K562 (cell line): ENCODE data around the gene PSMB8. TPM values are rescaled to one million over a fixed set of nuclear protein-coding genes. Genes with fewer than 3 reads are reported as not detected.

ENCODE experiments used
- ATAC-seq: fragments of 200-7000 bp; cut with Tn5 transposase; 3 replicates; pipeline ENCODE4 v1.9.1; 2020; ENCODE audit warnings: moderate library complexity
- BruUV-seq: library from RNA; stranded (reverse); fragments of 400-500 nt; replicated peaks from 2 replicates; lab custom pipeline; 2021; lab: Mats Ljungman, UMichigan
- CTCF ChIA-PET: fragments of 300-600 bp; formaldehyde crosslinking; extraction: SDS; loops from one replicate; lab custom pipeline; 2021; ENCODE audit warnings: low intra/inter-chr PET ratio; lab: Yijun Ruan, JAX
- POLR2A ChIA-PET: fragments of 300-600, 350-650 bp; sonication (Branson Sonifier 250); formaldehyde crosslinking; extraction: SDS; loops from one replicate; lab custom pipeline; 2021; ENCODE audit warnings: antibody characterized with exemption, inconsistent platforms; lab: Yijun Ruan, JAX
- DNase-seq, 4 experiments: peaks; one replicate each; pipeline versions ENCODE4 v3.0.0 to v3.0.0-alpha.2; 2011 to 2018; ENCODE audit warnings: low spot score in 3 of 4, mixed read lengths in 3 of 4; ENCODE audit errors: extremely low read depth in 1 of 4
- FAIRE-seq: peaks from 2 replicates; lab custom pipeline; 2011; peaks lifted over from hg19 to GRCh38; lab: Jason Lieb, UNC
- H2AFZ ChIP-seq: 2 replicates; pipeline ENCODE4 v1.6.0; 2011; ENCODE audit warnings: low read depth, low read length, control low read depth, inconsistent platforms
- H3K27ac ChIP-seq: fragments of 200-600 bp; 3 replicates; pipeline ENCODE4 v1.8.0; 2011; ENCODE audit warnings: low read depth, mild to moderate bottlenecking, control low read depth, inconsistent platforms, low read length, moderate library complexity, mixed read lengths; ENCODE audit errors: extremely low read depth
- H3K27me3 ChIP-seq, 2 experiments: fragments of 300-600 bp in 1 of 2; 2 replicates in 1 of 2; 3 replicates in 1 of 2; pipeline versions ENCODE4 v1.6.0 to v1.8.0; 2011; ENCODE audit warnings: inconsistent platforms in 2 of 2, low read length in 2 of 2, mild to moderate bottlenecking in 1 of 2, mixed read lengths in 1 of 2, moderate library complexity in 1 of 2; ENCODE audit not compliant: control insufficient read depth in 2 of 2, insufficient read depth in 2 of 2
- H3K36me3 ChIP-seq: fragments of 300-600 bp; 3 replicates; pipeline ENCODE4 v1.8.0; 2011; ENCODE audit warnings: mild to moderate bottlenecking, low read length, inconsistent platforms; ENCODE audit not compliant: control insufficient read depth, insufficient read depth
- H3K4me1 ChIP-seq, 2 experiments: fragments of 200-600 bp in 1 of 2; replicated peaks in 1 of 2; 2 replicates in 1 of 2; 3 replicates in 1 of 2; pipeline versions ENCODE4 v1.5.1 to v1.8.0; 2011; ENCODE audit warnings: inconsistent platforms in 2 of 2, low read length in 2 of 2, mild to moderate bottlenecking in 1 of 2, mixed read lengths in 1 of 2, moderate library complexity in 1 of 2; ENCODE audit not compliant: control insufficient read depth in 2 of 2, insufficient read depth in 2 of 2
- H3K4me2 ChIP-seq: 2 replicates; pipeline ENCODE4 v1.6.1; 2011; ENCODE audit warnings: low read length, control low read depth, inconsistent platforms, mixed read lengths; ENCODE audit not compliant: insufficient read depth
- H3K4me3 ChIP-seq: fragments of 200-600 bp; sonication (generic), shearing (Covaris generic); 2 replicates; pipeline ENCODE4 v1.5.1; 2016; ENCODE audit warnings: control low read depth, inconsistent platforms
- H3K79me2 ChIP-seq: fragments of 200-600 bp; 3 replicates; pipeline ENCODE4 v1.8.0; 2011; ENCODE audit warnings: low read length, inconsistent platforms; ENCODE audit not compliant: control insufficient read depth, insufficient read depth
- H3K9ac ChIP-seq, 2 experiments: 2 replicates each; pipeline versions ENCODE4 v1.6.0 to v1.6.1; 2011; ENCODE audit warnings: low read depth in 2 of 2, low read length in 2 of 2, control low read depth in 1 of 2, inconsistent platforms in 1 of 2, mild to moderate bottlenecking in 1 of 2, mixed read lengths in 1 of 2; ENCODE audit not compliant: insufficient read depth in 1 of 2
- H3K9me1 ChIP-seq: one replicate; pipeline ENCODE4 v1.6.0; 2011; ENCODE audit warnings: inconsistent platforms, mild to moderate bottlenecking, low read length, moderate library complexity; ENCODE audit not compliant: control insufficient read depth, insufficient read depth
- H3K9me3 ChIP-seq: replicated peaks from 2 replicates; pipeline ENCODE4 v1.5.1; 2011; ENCODE audit warnings: low read depth, low read length, inconsistent platforms; ENCODE audit not compliant: control insufficient read depth, insufficient read depth
- H4K20me1 ChIP-seq: replicated peaks from 2 replicates; pipeline ENCODE4 v1.6.1; 2011; ENCODE audit warnings: low read length, inconsistent platforms, mixed read lengths; ENCODE audit not compliant: control insufficient read depth, insufficient read depth
- ARID1B ChIP-seq: fragments of 450-650 bp; IDR thresholded peaks from 2 replicates; pipeline ENCODE4 v1.6.1; 2016; ENCODE audit warnings: antibody characterized with exemption, mild to moderate bottlenecking, inconsistent platforms
- FIP1L1 ChIP-seq: fragments of 200-400 bp; formaldehyde crosslinking; IDR thresholded peaks from 2 replicates; pipeline ENCODE4 v1.6.1; 2018; ENCODE audit warnings: mild to moderate bottlenecking, low read depth, low read length; ENCODE audit not compliant: poor library complexity, severe bottlenecking
- KAT2B ChIP-seq: IDR thresholded peaks from one replicate; pipeline ENCODE4 v1.6.1; 2012; ENCODE audit warnings: low read depth, mild to moderate bottlenecking, control low read depth, inconsistent platforms, low read length, moderate library complexity
- MAZ ChIP-seq, 2 experiments: fragments of 450-650 bp in 1 of 2; sonication (generic) in 1 of 2; formaldehyde crosslinking; IDR thresholded peaks in 1 of 2; conservative IDR thresholded peaks in 1 of 2; 2 replicates each; pipeline versions ENCODE4 v1.4.0 to v1.5.0; 2020; ENCODE audit warnings: mild to moderate bottlenecking in 1 of 2, missing genetic modification reagents in 1 of 2
- NCOA6 ChIP-seq: fragments of 450-650 bp; IDR thresholded peaks from 2 replicates; pipeline ENCODE4 v1.6.1; 2017; ENCODE audit warnings: mild to moderate bottlenecking
- SIN3A ChIP-seq, 2 experiments: fragments of 150-350 bp in 1 of 2; IDR thresholded peaks; 2 replicates each; pipeline ENCODE4 v1.6.1; 2011 to 2016; ENCODE audit warnings: borderline replicate concordance in 2 of 2, low read depth in 2 of 2, low read length in 2 of 2, mild to moderate bottlenecking in 2 of 2, moderate library complexity in 2 of 2; ENCODE audit not compliant: control insufficient read depth in 1 of 2
- WGBS: fragments of 100-300 bp; shearing (Covaris generic); methylation state at CpG from one replicate; pipeline ENCODE4 v1.1.6; 2016; ENCODE audit warnings: low coverage, mixed read lengths; ENCODE audit not compliant: insufficient coverage; ENCODE audit errors: missing lambda C conversion rate; 5-methylcytosine and 5-hydroxymethylcytosine counted together
- in situ Hi-C: fragments of 300-500 bp; cut with MboI; formaldehyde crosslinking; loops from 4 replicates; pipeline ENCODE4 v1.15.0; 2018; ENCODE audit warnings: inconsistent platforms, mixed read lengths
- intact Hi-C: fragments of 100-400 bp; cut with micrococcal nuclease; formaldehyde crosslinking; loops from 2 replicates; pipeline ENCODE4 v1.14.2; 2022
- polyA plus RNA-seq, 8 experiments: library from polyadenylated mRNA; depleted of rRNA in 4 of 8; stranded (reverse) in 5 of 8; unstranded in 3 of 8; fragments of >200 nt; fragmentation: Nextera tagmentation in 2 of 8; fragmentation: Illumina TruSeq in 1 of 8; extraction: Ambion mirVana in 2 of 8; extraction: Trizol in 1 of 8; gene quantifications; 2 replicates each; pipeline versions ENCODE4 v1.2.1 to v1.2.3, GENCODE V29; 2011 to 2014; ENCODE audit warnings: inconsistent platforms in 1 of 8, missing spikeins in 1 of 8
- total RNA-seq, 7 experiments: library from RNA; depleted of rRNA in 6 of 7; stranded (reverse); fragments of >200 nt in 6 of 7; fragmentation: Illumina TruSeq in 2 of 7; extraction: Trizol in 2 of 7; gene quantifications; 2 replicates each; pipeline versions ENCODE4 v1.2.1 to v1.2.3, GENCODE V29; 2011 to 2021; ENCODE audit warnings: low replicate concordance in 1 of 7
- TF ChIP-seq, protein P1 (sequence below), 2 experiments: IDR thresholded peaks; 2 replicates each; pipeline ENCODE4 v1.6.1; 2011; ENCODE audit warnings: borderline replicate concordance in 1 of 2, control low read depth in 1 of 2, low read depth in 1 of 2, low read length in 1 of 2, mild to moderate bottlenecking in 1 of 2, mixed read lengths in 1 of 2, moderate library complexity in 1 of 2; ENCODE audit not compliant: insufficient read depth in 1 of 2, insufficient read length in 1 of 2, poor library complexity in 1 of 2, severe bottlenecking in 1 of 2; ENCODE audit errors: extremely low read depth in 1 of 2
- TF ChIP-seq, protein P2 (sequence below): conservative IDR thresholded peaks from 2 replicates; pipeline ENCODE4 v1.6.1; 2011; ENCODE audit warnings: low read depth, mild to moderate bottlenecking, low read length; ENCODE audit not compliant: control insufficient read depth
- TF ChIP-seq, protein P3 (sequence below): sonication (generic); formaldehyde crosslinking; IDR thresholded peaks from 2 replicates; pipeline ENCODE4 v1.8.0; 2022; ENCODE audit warnings: mild to moderate bottlenecking, missing genetic modification reagents

The PSMB8 gene
- total and polyA plus RNA-seq, 9 of the 15 experiments (the other 6 are each of a cell fraction or from before 2014, with no cell fraction given) = 0.71 to 4.0 (median 2.4) TPM

DNA sequence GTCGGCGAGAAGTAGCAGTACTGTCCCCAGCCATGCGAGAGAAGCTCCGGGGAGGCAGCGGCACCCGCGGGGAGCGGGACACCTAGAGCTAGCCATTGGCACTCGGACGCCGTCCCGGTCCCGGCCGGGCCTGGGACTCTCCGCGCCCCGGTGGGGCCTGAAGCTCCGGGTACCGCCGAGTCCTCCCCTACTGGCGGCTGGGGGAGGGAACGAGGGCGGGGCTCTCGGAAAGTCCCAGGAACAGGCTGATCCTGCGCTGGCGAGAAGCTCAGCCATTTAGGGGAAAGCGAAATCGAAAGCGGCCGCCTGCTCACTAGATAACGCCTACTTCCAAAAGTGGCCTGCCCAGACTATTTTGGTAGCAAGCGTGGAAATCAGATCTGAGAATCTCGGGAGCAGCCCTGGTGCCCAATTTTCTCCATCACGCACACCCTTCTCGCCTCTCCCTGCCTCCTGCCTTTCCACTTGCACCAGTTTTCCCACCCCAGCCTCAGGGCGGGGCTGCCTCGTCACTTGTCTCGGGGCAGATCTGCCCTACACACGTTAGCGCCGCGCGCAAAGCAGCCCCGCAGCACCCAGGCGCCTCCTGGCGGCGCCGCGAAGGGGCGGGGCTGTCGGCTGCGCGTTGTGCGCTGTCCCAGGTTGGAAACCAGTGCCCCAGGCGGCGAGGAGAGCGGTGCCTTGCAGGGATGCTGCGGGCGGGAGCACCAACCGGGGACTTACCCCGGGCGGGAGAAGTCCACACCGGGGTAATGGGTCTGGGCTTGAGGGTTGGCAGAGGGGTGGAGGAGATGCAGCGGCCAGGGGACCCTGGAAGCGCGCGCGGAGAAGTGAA, 9.9 kb upstream of the PSMB8 start, which contains the start of the genes PSMB9 and TAP1:
Gene PSMB9, plus strand, starts transcription at position 652 of the 835 bp plus-strand sequence. Its CDS starts 38 bp downstream, at position 690.
Gene TAP1, minus strand, starts transcription at position 164 of the 835 bp plus-strand sequence. Its CDS starts 68 bp downstream, at position 96.
- Histone ChIP-seq H3K9me3 (no peaks in the 10 kb centered on the region), H4K20me1 (peaks cover 8% of the 10 kb centered on the region; the same call in 1 of the 2 replicates), H3K4me1 (peaks cover 27 to 30% of the 10 kb centered on the region in 2 experiments), H3K27ac (peak within 1 kb of the TSS; percentile 61), H3K4me2 (peak within 1 kb of the TSS; percentile 91), H3K4me3 (peak within 1 kb of the TSS; percentile 65), H3K9ac (peak within 1 kb of the TSS; percentile 66 to 93), H3K36me3 (no peaks in the 10 kb centered on the region), H3K9me1 (peaks cover 3% of the 10 kb centered on the region), H2AFZ (peak within 1 kb of the TSS; percentile 99), H3K27me3 (peaks cover 17 to 47% of the 10 kb centered on the region in 2 experiments), H3K79me2 (no peaks in the 10 kb centered on the region)
- ChIA-PET POLR2A (interaction anchor here (0.6 to 7.5 kb wide), 13 partner anchors 8 to 1062 kb away, joined by 3 to 56 read pairs (median 5); partner anchors contain the start of gene TAP2), CTCF (interaction anchor here (0.9 to 2.1 kb wide), 7 partner anchors 9 to 21 kb away, joined by 3 to 27 read pairs (median 6); partner anchors contain the start of gene TAP2)
- BruUV-seq = no TSS peak
- ATAC-seq = peak; percentile 98
- FAIRE-seq = peak; percentile 86
- whole genome bisulfite sequencing = 2% methylated on average over 63 of the region's 68 CpGs
- DNase-seq = peak; percentile 94 to 96 (median 95)
- intact Hi-C loops = loop anchor here (1.0 kb wide), 1 partner anchor 15 kb away; the partner anchor contains the start of gene TAP2
- in situ Hi-C loops = no loop called here
- TF ChIP-seq NCOA6 (no peak), SIN3A (IDR thresholded peaks at IDR 0.05; ENCODE audit: borderline replicate concordance in 2 of 2, control insufficient read depth in 1 of 2, low read depth in 2 of 2, low read length in 2 of 2) (peak in 1 of 2 experiments; percentile 52; a peak in 1 of 4 replicates), MAZ (CRISPR knock-in tag; conservative IDR thresholded peaks at IDR 0.05 in 1 of 2, IDR thresholded peaks at IDR 0.05 in 1 of 2) (peak; percentile 99), FIP1L1 (peak; percentile 70), KAT2B (peak; percentile 58), ARID1B (peak; percentile 62; the same call in 1 of the 2 replicates)
- TF ChIP-seq, protein P1, sequence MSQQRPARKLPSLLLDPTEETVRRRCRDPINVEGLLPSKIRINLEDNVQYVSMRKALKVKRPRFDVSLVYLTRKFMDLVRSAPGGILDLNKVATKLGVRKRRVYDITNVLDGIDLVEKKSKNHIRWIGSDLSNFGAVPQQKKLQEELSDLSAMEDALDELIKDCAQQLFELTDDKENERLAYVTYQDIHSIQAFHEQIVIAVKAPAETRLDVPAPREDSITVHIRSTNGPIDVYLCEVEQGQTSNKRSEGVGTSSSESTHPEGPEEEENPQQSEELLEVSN (IDR thresholded peaks at IDR 0.05; ENCODE audit: borderline replicate concordance in 1 of 2, extremely low read depth in 1 of 2, insufficient read depth in 1 of 2, insufficient read length in 1 of 2, low read depth in 1 of 2, low read length in 1 of 2, poor library complexity in 1 of 2, severe bottlenecking in 1 of 2) = peak in 1 of 2 experiments; percentile 83
- TF ChIP-seq, protein P2, sequence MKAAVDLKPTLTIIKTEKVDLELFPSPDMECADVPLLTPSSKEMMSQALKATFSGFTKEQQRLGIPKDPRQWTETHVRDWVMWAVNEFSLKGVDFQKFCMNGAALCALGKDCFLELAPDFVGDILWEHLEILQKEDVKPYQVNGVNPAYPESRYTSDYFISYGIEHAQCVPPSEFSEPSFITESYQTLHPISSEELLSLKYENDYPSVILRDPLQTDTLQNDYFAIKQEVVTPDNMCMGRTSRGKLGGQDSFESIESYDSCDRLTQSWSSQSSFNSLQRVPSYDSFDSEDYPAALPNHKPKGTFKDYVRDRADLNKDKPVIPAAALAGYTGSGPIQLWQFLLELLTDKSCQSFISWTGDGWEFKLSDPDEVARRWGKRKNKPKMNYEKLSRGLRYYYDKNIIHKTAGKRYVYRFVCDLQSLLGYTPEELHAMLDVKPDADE = 0 out of 2 replicates have a peak, but pooled peaks have one; percentile 27
- TF ChIP-seq, protein P3, sequence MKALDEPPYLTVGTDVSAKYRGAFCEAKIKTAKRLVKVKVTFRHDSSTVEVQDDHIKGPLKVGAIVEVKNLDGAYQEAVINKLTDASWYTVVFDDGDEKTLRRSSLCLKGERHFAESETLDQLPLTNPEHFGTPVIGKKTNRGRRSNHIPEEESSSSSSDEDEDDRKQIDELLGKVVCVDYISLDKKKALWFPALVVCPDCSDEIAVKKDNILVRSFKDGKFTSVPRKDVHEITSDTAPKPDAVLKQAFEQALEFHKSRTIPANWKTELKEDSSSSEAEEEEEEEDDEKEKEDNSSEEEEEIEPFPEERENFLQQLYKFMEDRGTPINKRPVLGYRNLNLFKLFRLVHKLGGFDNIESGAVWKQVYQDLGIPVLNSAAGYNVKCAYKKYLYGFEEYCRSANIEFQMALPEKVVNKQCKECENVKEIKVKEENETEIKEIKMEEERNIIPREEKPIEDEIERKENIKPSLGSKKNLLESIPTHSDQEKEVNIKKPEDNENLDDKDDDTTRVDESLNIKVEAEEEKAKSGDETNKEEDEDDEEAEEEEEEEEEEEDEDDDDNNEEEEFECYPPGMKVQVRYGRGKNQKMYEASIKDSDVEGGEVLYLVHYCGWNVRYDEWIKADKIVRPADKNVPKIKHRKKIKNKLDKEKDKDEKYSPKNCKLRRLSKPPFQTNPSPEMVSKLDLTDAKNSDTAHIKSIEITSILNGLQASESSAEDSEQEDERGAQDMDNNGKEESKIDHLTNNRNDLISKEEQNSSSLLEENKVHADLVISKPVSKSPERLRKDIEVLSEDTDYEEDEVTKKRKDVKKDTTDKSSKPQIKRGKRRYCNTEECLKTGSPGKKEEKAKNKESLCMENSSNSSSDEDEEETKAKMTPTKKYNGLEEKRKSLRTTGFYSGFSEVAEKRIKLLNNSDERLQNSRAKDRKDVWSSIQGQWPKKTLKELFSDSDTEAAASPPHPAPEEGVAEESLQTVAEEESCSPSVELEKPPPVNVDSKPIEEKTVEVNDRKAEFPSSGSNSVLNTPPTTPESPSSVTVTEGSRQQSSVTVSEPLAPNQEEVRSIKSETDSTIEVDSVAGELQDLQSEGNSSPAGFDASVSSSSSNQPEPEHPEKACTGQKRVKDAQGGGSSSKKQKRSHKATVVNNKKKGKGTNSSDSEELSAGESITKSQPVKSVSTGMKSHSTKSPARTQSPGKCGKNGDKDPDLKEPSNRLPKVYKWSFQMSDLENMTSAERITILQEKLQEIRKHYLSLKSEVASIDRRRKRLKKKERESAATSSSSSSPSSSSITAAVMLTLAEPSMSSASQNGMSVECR = peak; percentile 91; the same call in 1 of the 2 replicates
